A673 (cell line): ENCODE data around the gene GRID1.

Experiments
- CTCF ChIP-seq: fragments of 300-800, 200-600 bp; sonication (generic); conservative IDR thresholded peaks from 2 replicates; pipeline ENCODE4 v1.5.1; 2017; ENCODE audit warnings: low read depth, mild to moderate bottlenecking, antibody characterized with exemption, low read length, moderate library complexity, mixed read lengths
- EZH2 ChIP-seq: fragments of 200-600 bp; sonication (generic); IDR thresholded peaks from 2 replicates; pipeline ENCODE4 v1.6.1; 2017; ENCODE audit warnings: borderline replicate concordance, low read depth, mild to moderate bottlenecking, mixed read lengths, antibody characterized with exemption, low read length; ENCODE audit not compliant: poor library complexity, severe bottlenecking

GRCh38 chr10:86071145-86071544, 295.4 kb downstream of the GRID1 start:
- TF ChIP-seq CTCF = no peak
- no peak for TF ChIP-seq EZH2
